H9 (cell line): ENCODE measurements around the gene PAQR5. TPM values are rescaled to one million over a fixed set of nuclear protein-coding genes. Genes with fewer than 3 reads are reported as not detected.

Experiments used
- DNase-seq: peaks from one replicate; pipeline ENCODE4 v3.0.0-alpha.2; 2017
- H2AFZ ChIP-seq: one replicate; pipeline ENCODE4 v1.6.1; 2013; ENCODE audit warnings: mild to moderate bottlenecking, low read length, control low read depth, moderate library complexity
- H2AK5ac ChIP-seq: 2 replicates; pipeline ENCODE4 v1.6.1; 2013; ENCODE audit warnings: low read length, control low read depth, mixed read lengths; ENCODE audit not compliant: insufficient read length
- H2BK120ac ChIP-seq: one replicate; pipeline ENCODE4 v1.6.1; 2013; ENCODE audit warnings: low read depth, mild to moderate bottlenecking, low read length, control low read depth, inconsistent platforms; ENCODE audit not compliant: poor library complexity, severe bottlenecking
- H2BK12ac ChIP-seq: 2 replicates; pipeline ENCODE4 v1.6.1; 2013; ENCODE audit warnings: low read length, control low read depth, mixed read lengths, low read depth; ENCODE audit not compliant: insufficient read length
- H2BK15ac ChIP-seq: 2 replicates; pipeline ENCODE4 v1.6.1; 2013; ENCODE audit warnings: low read depth, low read length, control low read depth
- H2BK20ac ChIP-seq: one replicate; pipeline ENCODE4 v1.6.1; 2013; ENCODE audit warnings: low read depth, mild to moderate bottlenecking, low read length, control low read depth, inconsistent platforms; ENCODE audit not compliant: poor library complexity, severe bottlenecking
- H2BK5ac ChIP-seq: 2 replicates; pipeline ENCODE4 v1.6.1; 2013; ENCODE audit warnings: low read length, control low read depth, mixed read lengths; ENCODE audit not compliant: insufficient read length
- H3K14ac ChIP-seq: 2 replicates; pipeline ENCODE4 v1.6.1; 2013; ENCODE audit warnings: low read length, control low read depth; ENCODE audit not compliant: insufficient read depth
- H3K18ac ChIP-seq: 2 replicates; pipeline ENCODE4 v1.6.1; 2013; ENCODE audit warnings: low read depth, mild to moderate bottlenecking, mixed read lengths, low read length, control low read depth; ENCODE audit not compliant: insufficient read length
- H3K23ac ChIP-seq: 2 replicates; pipeline ENCODE4 v1.6.1; 2013; ENCODE audit warnings: low read length, control low read depth, mixed read lengths, low read depth; ENCODE audit not compliant: insufficient read length
- H3K23me2 ChIP-seq: 2 replicates; pipeline ENCODE4 v1.6.1; 2013; ENCODE audit warnings: low read depth, mild to moderate bottlenecking, mixed read lengths, low read length, control low read depth; ENCODE audit not compliant: insufficient read length, poor library complexity, severe bottlenecking
- H3K27ac ChIP-seq: 2 replicates; pipeline ENCODE4 v1.5.1; 2013; ENCODE audit warnings: low read length, control low read depth, mixed read lengths, low read depth; ENCODE audit not compliant: insufficient read length
- H3K27me3 ChIP-seq: 2 replicates; pipeline ENCODE4 v1.6.1; 2013; ENCODE audit warnings: low read length, control low read depth, inconsistent platforms; ENCODE audit not compliant: insufficient read depth
- H3K4ac ChIP-seq: 2 replicates; pipeline ENCODE4 v1.6.1; 2013; ENCODE audit warnings: low read depth, mild to moderate bottlenecking, control low read depth, inconsistent platforms, low read length, moderate library complexity
- H3K4me1 ChIP-seq: 2 replicates; pipeline ENCODE4 v1.6.1; 2013; ENCODE audit warnings: low read length, control low read depth, inconsistent platforms; ENCODE audit not compliant: insufficient read depth
- H3K4me2 ChIP-seq: 2 replicates; pipeline ENCODE4 v1.6.1; 2013; ENCODE audit warnings: low read length, control low read depth, mixed read lengths; ENCODE audit not compliant: insufficient read length, insufficient read depth
- H3K56ac ChIP-seq: 2 replicates; pipeline ENCODE4 v1.6.1; 2013; ENCODE audit warnings: low read depth, mild to moderate bottlenecking, mixed read lengths, low read length, control low read depth; ENCODE audit not compliant: insufficient read length
- H3K79me1 ChIP-seq: 2 replicates; pipeline ENCODE4 v1.6.1; 2013; ENCODE audit warnings: low read depth, mild to moderate bottlenecking, moderate library complexity, low read length, control low read depth, inconsistent platforms; ENCODE audit not compliant: insufficient read depth, poor library complexity, severe bottlenecking
- H3K79me2 ChIP-seq: 2 replicates; pipeline ENCODE4 v1.6.1; 2013; ENCODE audit warnings: low read length, control low read depth, inconsistent platforms; ENCODE audit not compliant: insufficient read depth
- H3K9ac ChIP-seq: 2 replicates; pipeline ENCODE4 v1.6.1; 2013; ENCODE audit warnings: low read length, control low read depth, mixed read lengths; ENCODE audit not compliant: insufficient read length; ENCODE audit errors: extremely low read depth
- H3K9me3 ChIP-seq: one replicate; pipeline ENCODE4 v1.6.1; 2013; ENCODE audit warnings: low read depth, low read length, inconsistent platforms; ENCODE audit not compliant: control insufficient read depth
- H3T11ph ChIP-seq: one replicate; pipeline ENCODE4 v1.6.1; 2013; ENCODE audit warnings: mild to moderate bottlenecking, low read length, control low read depth, inconsistent platforms
- H4K20me1 ChIP-seq: one replicate; pipeline ENCODE4 v1.6.1; 2013; ENCODE audit not compliant: control insufficient read depth, insufficient read length, insufficient read depth
- H4K5ac ChIP-seq: 2 replicates; pipeline ENCODE4 v1.6.1; 2013; ENCODE audit warnings: low read depth, mild to moderate bottlenecking, mixed read lengths, low read length, control low read depth; ENCODE audit not compliant: insufficient read length
- H4K8ac ChIP-seq: replicated peaks from 2 replicates; pipeline ENCODE4 v1.6.1; 2013; ENCODE audit warnings: low read length, control low read depth, mixed read lengths, low read depth; ENCODE audit not compliant: insufficient read length
- H4K91ac ChIP-seq: 2 replicates; pipeline ENCODE4 v1.6.1; 2013; ENCODE audit warnings: low read depth, mild to moderate bottlenecking, moderate library complexity, mixed read lengths, low read length, control low read depth; ENCODE audit not compliant: insufficient read length
- H3K27ac Mint-ChIP-seq, 3 experiments: 2 replicates in 2 of 3; 3 replicates in 1 of 3; pipeline ENCODE4 v1.8.0; 2020 to 2021; ENCODE audit warnings: mixed read lengths in 3 of 3, mild to moderate bottlenecking in 1 of 3, moderate library complexity in 1 of 3
- H3K27me3 Mint-ChIP-seq: 2 replicates; pipeline ENCODE4 v1.8.0; 2021; ENCODE audit warnings: low read depth, mild to moderate bottlenecking, moderate library complexity, mixed read lengths
- H3K36me3 Mint-ChIP-seq, 3 experiments: 2 replicates in 2 of 3; 3 replicates in 1 of 3; pipeline ENCODE4 v1.8.0; 2020 to 2021; ENCODE audit warnings: low read depth in 3 of 3, mixed read lengths in 3 of 3; ENCODE audit not compliant: insufficient read depth in 1 of 3
- H3K4me1 Mint-ChIP-seq, 2 experiments: 2 replicates each; pipeline ENCODE4 v1.8.0; 2020; ENCODE audit warnings: mixed read lengths in 2 of 2
- H3K4me3 Mint-ChIP-seq, 2 experiments: 2 replicates in 1 of 2; 3 replicates in 1 of 2; pipeline ENCODE4 v1.8.0; 2020 to 2021; ENCODE audit warnings: mild to moderate bottlenecking in 2 of 2, mixed read lengths in 2 of 2, moderate library complexity in 1 of 2
- H3K9me3 Mint-ChIP-seq, 2 experiments: 2 replicates in 1 of 2; 3 replicates in 1 of 2; pipeline ENCODE4 v1.8.0; 2020; ENCODE audit warnings: mild to moderate bottlenecking in 2 of 2, mixed read lengths in 2 of 2, moderate library complexity in 1 of 2
- CTCF ChIP-seq: fragments of 200-600 bp; sonication (generic); conservative IDR thresholded peaks from 3 replicates; pipeline ENCODE4 v1.8.0; 2021; ENCODE audit warnings: antibody characterized with exemption, mild to moderate bottlenecking
- total RNA-seq: library from RNA; stranded (reverse); gene quantifications from 2 replicates; pipeline ENCODE4 v1.2.1, GENCODE V29; 2021

The PAQR5 gene
- total RNA-seq, 1 experiment from 2014 or later = 1.6 TPM

GRCh38 chr15:69421498-69421897 lies 122.8 kb downstream of the PAQR5 start:
- Mint-ChIP-seq H3K27ac (no peak overlapping the region), H3K9me3 (no peaks in the 10 kb centered on the region), H3K27me3 (no peaks in the 10 kb centered on the region), H3K4me3 (no peak overlapping the region), H3K36me3 (peaks cover 51 to 88% (median 76%) of the 10 kb centered on the region in 3 experiments), H3K4me1 (no peaks in the 10 kb centered on the region)
- no peak for DNase-seq
- no peak overlapping the region for H3K4ac ChIP-seq
- H2BK15ac ChIP-seq = no peak overlapping the region
- no peaks in the 10 kb centered on the region for H3K4me1 ChIP-seq
- H2BK120ac ChIP-seq = no peak overlapping the region
- H4K5ac ChIP-seq = no peak overlapping the region
- H3K23ac ChIP-seq = no peak overlapping the region
- H4K8ac ChIP-seq = no peak overlapping the region
- H2BK5ac ChIP-seq = no peak overlapping the region
- no peak overlapping the region for H3K27ac ChIP-seq
- H3K9me3 ChIP-seq = no peaks in the 10 kb centered on the region
- H3K9ac ChIP-seq = no peak overlapping the region
- H2BK12ac ChIP-seq = no peak overlapping the region
- H4K20me1 ChIP-seq = no peaks in the 10 kb centered on the region
- H3K79me2 ChIP-seq = no peaks in the 10 kb centered on the region
- H4K91ac ChIP-seq = no peak overlapping the region
- H2AFZ ChIP-seq = no peak overlapping the region
- H3K18ac ChIP-seq = no peak overlapping the region
- H3K27me3 ChIP-seq = no peaks in the 10 kb centered on the region
- H3K56ac ChIP-seq = no peak overlapping the region
- no peaks in the 10 kb centered on the region for H3K23me2 ChIP-seq
- peaks cover 3% of the 10 kb centered on the region for H3K79me1 ChIP-seq
- no peak overlapping the region for H3K4me2 ChIP-seq
- no peak for TF ChIP-seq CTCF
- H2AK5ac ChIP-seq = no peak overlapping the region
- no peak overlapping the region for H3K14ac ChIP-seq
- no peak overlapping the region for H3T11ph ChIP-seq
- H2BK20ac ChIP-seq = no peak overlapping the region
